Loucy (cell line): ENCODE data around the gene PTPN3.

Experiments used
- H2AFZ ChIP-seq: fragments of 200-600 bp; sonication (generic); 2 replicates; pipeline ENCODE4 v1.6.0; 2016; ENCODE audit warnings: antibody characterized with exemption, mild to moderate bottlenecking, low read length, moderate library complexity
- H3F3A ChIP-seq: fragments of 200-600 bp; 2 replicates; pipeline ENCODE4 v1.6.0; 2016; ENCODE audit warnings: antibody characterized with exemption, low read depth, mild to moderate bottlenecking
- H3K27me3 ChIP-seq: fragments of 200-600 bp; sonication (generic); 2 replicates; pipeline ENCODE4 v1.6.1; 2014; ENCODE audit warnings: low read length, mild to moderate bottlenecking; ENCODE audit not compliant: insufficient read depth, poor library complexity, severe bottlenecking
- H3K36me3 ChIP-seq: fragments of 200-600 bp; sonication (generic); 2 replicates; pipeline ENCODE4 v1.6.1; 2016; ENCODE audit warnings: low read length; ENCODE audit not compliant: insufficient read depth
- H3K4me1 ChIP-seq: fragments of 200-600 bp; sonication (generic); 2 replicates; pipeline ENCODE4 v1.5.1; 2014; ENCODE audit warnings: low read length, mild to moderate bottlenecking; ENCODE audit not compliant: insufficient read depth, poor library complexity, severe bottlenecking
- H3K4me2 ChIP-seq: fragments of 200-600 bp; sonication (generic); 2 replicates; pipeline ENCODE4 v1.6.0; 2014; ENCODE audit warnings: antibody characterized with exemption, low read length, low read depth, mild to moderate bottlenecking; ENCODE audit not compliant: poor library complexity, severe bottlenecking
- H3K4me3 ChIP-seq: fragments of 200-600 bp; sonication (generic); 2 replicates; pipeline ENCODE4 v1.5.1; 2014; ENCODE audit warnings: low read length, mild to moderate bottlenecking, mixed read lengths; ENCODE audit not compliant: poor library complexity, severe bottlenecking
- H3K79me2 ChIP-seq: fragments of 200-600 bp; sonication (generic); 2 replicates; pipeline ENCODE4 v1.6.1; 2014; ENCODE audit warnings: low read length; ENCODE audit not compliant: insufficient read depth
- H3K9ac ChIP-seq: fragments of 200-600 bp; sonication (generic); 2 replicates; pipeline ENCODE4 v1.6.0; 2014; ENCODE audit warnings: mild to moderate bottlenecking, low read depth, low read length, moderate library complexity; ENCODE audit not compliant: poor library complexity, severe bottlenecking
- H3K9me2 ChIP-seq: fragments of 200-600 bp; sonication (generic); replicated peaks from 2 replicates; pipeline ENCODE4 v1.6.1; 2016; ENCODE audit warnings: low read depth, low read length, mixed read lengths
- H3K9me3 ChIP-seq: fragments of 200-600 bp; sonication (generic); 2 replicates; pipeline ENCODE4 v1.6.1; 2014; ENCODE audit warnings: mild to moderate bottlenecking, antibody characterized with exemption, low read length, low read depth; ENCODE audit not compliant: insufficient read depth
- H4K20me1 ChIP-seq: fragments of 200-600 bp; sonication (generic); 2 replicates; pipeline ENCODE4 v1.6.0; 2014; ENCODE audit warnings: antibody characterized with exemption, low read length, mild to moderate bottlenecking; ENCODE audit not compliant: insufficient read depth, poor library complexity, severe bottlenecking
- EZH2phosphoT487 ChIP-seq: fragments of 200-600 bp; IDR thresholded peaks from 2 replicates; pipeline ENCODE4 v1.6.1; 2018; ENCODE audit warnings: antibody characterized with exemption, mild to moderate bottlenecking, moderate library complexity, borderline replicate concordance
- TF ChIP-seq, protein P1 (sequence below): fragments of 200-600 bp; sonication (generic); conservative IDR thresholded peaks from 2 replicates; pipeline ENCODE4 v1.5.1; 2014; ENCODE audit warnings: mild to moderate bottlenecking, antibody characterized with exemption, low read length

PTPN3 gene

DNA sequence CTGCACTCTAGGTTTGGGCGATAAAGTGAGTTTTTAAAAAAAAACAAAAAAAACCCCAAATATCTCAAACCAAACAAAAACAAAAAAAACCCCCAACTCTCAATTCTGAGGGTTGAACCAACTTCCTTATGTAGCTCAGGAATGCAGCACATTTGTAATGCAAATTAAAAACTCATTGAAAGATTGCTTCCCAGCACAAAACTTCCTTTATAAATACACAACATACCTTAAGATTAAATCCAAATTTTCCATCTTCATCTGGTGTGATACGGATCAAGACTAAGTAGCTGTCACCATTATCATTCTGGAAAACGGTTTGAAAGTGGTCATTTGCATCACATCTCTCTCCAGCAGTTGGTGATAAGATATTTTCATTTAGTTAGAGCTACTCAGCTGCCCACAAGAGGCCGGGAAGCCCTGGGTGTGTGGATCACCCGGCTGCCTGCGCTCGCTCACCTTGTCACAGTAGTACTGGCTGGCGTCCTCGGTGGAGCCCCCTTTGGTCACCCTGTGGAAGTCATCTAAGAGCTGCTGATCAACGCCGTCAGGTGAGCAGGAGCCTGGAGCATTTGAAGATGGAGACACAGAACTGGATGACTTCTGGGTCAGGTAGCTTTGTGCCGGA lies 88.2 kb downstream of the PTPN3 start:
- H3K4me1 ChIP-seq: peaks cover 12% of the 10 kb centered on the region
- no peaks in the 10 kb centered on the region for H3K9me2 ChIP-seq
- no peaks in the 10 kb centered on the region for H3K36me3 ChIP-seq
- no peak for TF ChIP-seq EZH2phosphoT487
- TF ChIP-seq, protein P1, sequence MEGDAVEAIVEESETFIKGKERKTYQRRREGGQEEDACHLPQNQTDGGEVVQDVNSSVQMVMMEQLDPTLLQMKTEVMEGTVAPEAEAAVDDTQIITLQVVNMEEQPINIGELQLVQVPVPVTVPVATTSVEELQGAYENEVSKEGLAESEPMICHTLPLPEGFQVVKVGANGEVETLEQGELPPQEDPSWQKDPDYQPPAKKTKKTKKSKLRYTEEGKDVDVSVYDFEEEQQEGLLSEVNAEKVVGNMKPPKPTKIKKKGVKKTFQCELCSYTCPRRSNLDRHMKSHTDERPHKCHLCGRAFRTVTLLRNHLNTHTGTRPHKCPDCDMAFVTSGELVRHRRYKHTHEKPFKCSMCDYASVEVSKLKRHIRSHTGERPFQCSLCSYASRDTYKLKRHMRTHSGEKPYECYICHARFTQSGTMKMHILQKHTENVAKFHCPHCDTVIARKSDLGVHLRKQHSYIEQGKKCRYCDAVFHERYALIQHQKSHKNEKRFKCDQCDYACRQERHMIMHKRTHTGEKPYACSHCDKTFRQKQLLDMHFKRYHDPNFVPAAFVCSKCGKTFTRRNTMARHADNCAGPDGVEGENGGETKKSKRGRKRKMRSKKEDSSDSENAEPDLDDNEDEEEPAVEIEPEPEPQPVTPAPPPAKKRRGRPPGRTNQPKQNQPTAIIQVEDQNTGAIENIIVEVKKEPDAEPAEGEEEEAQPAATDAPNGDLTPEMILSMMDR: peak; percentile 49
- no peak overlapping the region for H3K4me3 ChIP-seq
- H3K27me3 ChIP-seq: no peaks in the 10 kb centered on the region
- H3K4me2 ChIP-seq: no peak overlapping the region
- H2AFZ ChIP-seq: no peak overlapping the region
- no peak overlapping the region for H3K9ac ChIP-seq
- H3K79me2 ChIP-seq: no peaks in the 10 kb centered on the region
- no peaks in the 10 kb centered on the region for H4K20me1 ChIP-seq
- no peaks in the 10 kb centered on the region for H3F3A ChIP-seq
- H3K9me3 ChIP-seq: no peaks in the 10 kb centered on the region

GRCh38 chr9:109408759-109409462 lies 89.2 kb downstream of the PTPN3 start:
- Histone ChIP-seq H3K9me2 (no peaks in the 10 kb centered on the region), H3K79me2 (no peaks in the 10 kb centered on the region), H3F3A (no peaks in the 10 kb centered on the region), H4K20me1 (no peaks in the 10 kb centered on the region), H3K9me3 (no peaks in the 10 kb centered on the region), H3K27me3 (no peaks in the 10 kb centered on the region), H3K36me3 (no peaks in the 10 kb centered on the region), H3K9ac (no peak overlapping the region), H3K4me3 (no peak overlapping the region), H3K4me2 (no peak overlapping the region), H2AFZ (no peak overlapping the region), H3K4me1 (peaks cover 2% of the 10 kb centered on the region)
- TF ChIP-seq, protein P1: no peak
- no peak for TF ChIP-seq EZH2phosphoT487

GRCh38 chr9:109403766-109404320 lies 94.3 kb downstream of the PTPN3 start:
- no peak for TF ChIP-seq EZH2phosphoT487
- TF ChIP-seq, protein P1: no peak
- H3F3A ChIP-seq: no peaks in the 10 kb centered on the region
- no peaks in the 10 kb centered on the region for H3K79me2 ChIP-seq
- H3K9me2 ChIP-seq: no peaks in the 10 kb centered on the region
- H4K20me1 ChIP-seq: no peaks in the 10 kb centered on the region
- H3K4me1 ChIP-seq: no peaks in the 10 kb centered on the region
- no peaks in the 10 kb centered on the region for H3K27me3 ChIP-seq
- no peak overlapping the region for H3K9ac ChIP-seq
- H3K4me3 ChIP-seq: no peak overlapping the region
- H3K4me2 ChIP-seq: no peak overlapping the region
- H3K9me3 ChIP-seq: no peaks in the 10 kb centered on the region
- no peaks in the 10 kb centered on the region for H3K36me3 ChIP-seq
- no peak overlapping the region for H2AFZ ChIP-seq
